ENCODE data around the gene TTC12. TPM values are rescaled to one million over a fixed set of nuclear protein-coding genes. Genes with fewer than 3 reads are reported as not detected.

TTC12 gene
- total RNA-seq, 1 donor from 2014 or later: 7.8 TPM

- DNase-seq (ENCODE audit: low spot score): no peak
Observed at GRCh38 chr11:113372309-113372708, 57.9 kb downstream of the TTC12 start.

GRCh38 chr11:113373306-113373705 lies 58.9 kb downstream of the TTC12 start:
- TF ChIP-seq, protein P1, sequence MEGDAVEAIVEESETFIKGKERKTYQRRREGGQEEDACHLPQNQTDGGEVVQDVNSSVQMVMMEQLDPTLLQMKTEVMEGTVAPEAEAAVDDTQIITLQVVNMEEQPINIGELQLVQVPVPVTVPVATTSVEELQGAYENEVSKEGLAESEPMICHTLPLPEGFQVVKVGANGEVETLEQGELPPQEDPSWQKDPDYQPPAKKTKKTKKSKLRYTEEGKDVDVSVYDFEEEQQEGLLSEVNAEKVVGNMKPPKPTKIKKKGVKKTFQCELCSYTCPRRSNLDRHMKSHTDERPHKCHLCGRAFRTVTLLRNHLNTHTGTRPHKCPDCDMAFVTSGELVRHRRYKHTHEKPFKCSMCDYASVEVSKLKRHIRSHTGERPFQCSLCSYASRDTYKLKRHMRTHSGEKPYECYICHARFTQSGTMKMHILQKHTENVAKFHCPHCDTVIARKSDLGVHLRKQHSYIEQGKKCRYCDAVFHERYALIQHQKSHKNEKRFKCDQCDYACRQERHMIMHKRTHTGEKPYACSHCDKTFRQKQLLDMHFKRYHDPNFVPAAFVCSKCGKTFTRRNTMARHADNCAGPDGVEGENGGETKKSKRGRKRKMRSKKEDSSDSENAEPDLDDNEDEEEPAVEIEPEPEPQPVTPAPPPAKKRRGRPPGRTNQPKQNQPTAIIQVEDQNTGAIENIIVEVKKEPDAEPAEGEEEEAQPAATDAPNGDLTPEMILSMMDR (IDR thresholded peaks at IDR 0.05): no peak
- peaks cover 9% of the 10 kb centered on the region for H3K4me1 Mint-ChIP-seq (ENCODE audit: low read depth)
- DNase-seq (ENCODE audit: low spot score): no peak
- H3K9me3 Mint-ChIP-seq (ENCODE audit: low read depth): no peaks in the 10 kb centered on the region
- H3K27ac Mint-ChIP-seq (ENCODE audit: unreplicated experiment): no peak overlapping the region
- no peaks in the 10 kb centered on the region for H3K27me3 Mint-ChIP-seq (ENCODE audit: low read depth)
- no peak overlapping the region for H3K4me3 Mint-ChIP-seq (ENCODE audit: unreplicated experiment)
- H3K36me3 Mint-ChIP-seq (ENCODE audit: low read depth): peaks cover 3% of the 10 kb centered on the region

More at GRCh38 chr11:113372309-113372708, 57.9 kb downstream of the TTC12 start:
- Mint-ChIP-seq H3K36me3 (ENCODE audit: low read depth) (peaks cover 3% of the 10 kb centered on the region), H3K4me1 (ENCODE audit: low read depth) (peaks cover under 1% of the 10 kb centered on the region), H3K4me3 (ENCODE audit: unreplicated experiment) (no peak overlapping the region), H3K27ac (ENCODE audit: unreplicated experiment) (no peak overlapping the region), H3K27me3 (ENCODE audit: low read depth) (no peaks in the 10 kb centered on the region), H3K9me3 (ENCODE audit: low read depth) (no peaks in the 10 kb centered on the region)
- TF ChIP-seq, protein P1 (IDR thresholded peaks at IDR 0.05): no peak

- H3K4me1 Mint-ChIP-seq (ENCODE audit: low read depth): peaks cover 9% of the 10 kb centered on the region
- TF ChIP-seq, protein P1 (IDR thresholded peaks at IDR 0.05): no peak
- H3K9me3 Mint-ChIP-seq (ENCODE audit: low read depth): no peaks in the 10 kb centered on the region
- no peak for DNase-seq (ENCODE audit: low spot score)
- H3K27ac Mint-ChIP-seq (ENCODE audit: unreplicated experiment): no peak overlapping the region
- no peaks in the 10 kb centered on the region for H3K27me3 Mint-ChIP-seq (ENCODE audit: low read depth)
- no peak overlapping the region for H3K4me3 Mint-ChIP-seq (ENCODE audit: unreplicated experiment)
- no peaks in the 10 kb centered on the region for H3K36me3 Mint-ChIP-seq (ENCODE audit: low read depth)
Observed at GRCh38 chr11:113373981-113374560, 59.7 kb downstream of the TTC12 start.

DNA sequence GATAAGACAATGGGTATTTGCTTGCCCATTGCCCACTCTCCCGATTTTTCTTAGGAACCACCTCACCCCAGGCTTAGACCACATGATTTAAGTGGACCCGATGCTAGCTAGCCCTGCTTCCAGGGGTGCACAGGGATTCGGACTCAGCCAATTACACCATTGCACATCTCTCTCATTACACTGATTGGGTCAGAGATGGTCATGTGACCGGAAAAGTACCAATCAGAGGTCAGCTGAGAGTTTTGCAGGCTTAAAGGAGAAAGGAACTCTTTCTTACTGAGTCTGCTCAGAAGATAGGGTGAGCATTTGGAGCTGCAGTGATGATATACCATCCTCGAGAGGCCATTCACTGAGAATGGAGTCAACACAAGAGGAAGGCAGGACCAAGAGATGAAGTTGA lies 61.0 kb downstream of the TTC12 start:
- Mint-ChIP-seq H3K27ac (ENCODE audit: unreplicated experiment) (no peak overlapping the region), H3K36me3 (ENCODE audit: low read depth) (no peaks in the 10 kb centered on the region), H3K9me3 (ENCODE audit: low read depth) (peaks cover 2% of the 10 kb centered on the region), H3K4me3 (ENCODE audit: unreplicated experiment) (no peak overlapping the region), H3K27me3 (ENCODE audit: low read depth) (no peaks in the 10 kb centered on the region), H3K4me1 (ENCODE audit: low read depth) (peaks cover 9% of the 10 kb centered on the region)
- no peak for DNase-seq (ENCODE audit: low spot score)
- TF ChIP-seq, protein P1 (IDR thresholded peaks at IDR 0.05): no peak

- H3K27me3 Mint-ChIP-seq (ENCODE audit: low read depth): no peaks in the 10 kb centered on the region
- peaks cover 3% of the 10 kb centered on the region for H3K9me3 Mint-ChIP-seq (ENCODE audit: low read depth)
- DNase-seq (ENCODE audit: low spot score): no peak
- H3K4me3 Mint-ChIP-seq (ENCODE audit: unreplicated experiment): no peak overlapping the region
- no peak overlapping the region for H3K27ac Mint-ChIP-seq (ENCODE audit: unreplicated experiment)
- no peaks in the 10 kb centered on the region for H3K36me3 Mint-ChIP-seq (ENCODE audit: low read depth)
- TF ChIP-seq, protein P1 (IDR thresholded peaks at IDR 0.05): no peak
- H3K4me1 Mint-ChIP-seq (ENCODE audit: low read depth): peaks cover 9% of the 10 kb centered on the region
Observed at GRCh38 chr11:113376156-113376555, 61.8 kb downstream of the TTC12 start.

Measured in chondrocyte (in vitro differentiated cells).